Esophagus squamous epithelium (tissue), 4 donors: Measurements from ENCODE around the gene ANKS1B.

Source experiments
- CTCF ChIP-seq, 6 experiments: fragments of 450-650 bp in 4 of 6; fragments of 200-600 bp in 2 of 6; sonication (generic) in 2 of 6; IDR thresholded peaks; one replicate each; pipeline ENCODE4 v1.5.1; 2016 to 2019; ENCODE audit warnings: antibody characterized with exemption in 6 of 6, mild to moderate bottlenecking in 4 of 6, moderate library complexity in 4 of 6
- POLR2A ChIP-seq, 4 donors: fragments of 450-650 bp; IDR thresholded peaks; one replicate each; pipeline ENCODE4 v1.6.1; 2017; ENCODE audit warnings: antibody characterized with exemption in 4 of 4, mild to moderate bottlenecking in 4 of 4, moderate library complexity in 3 of 4

- TF ChIP-seq CTCF (IDR thresholded peaks at IDR 0.05) (no peak), POLR2A (IDR thresholded peaks at IDR 0.05) (no peak)
These were observed 5.3 kb downstream of the ANKS1B start for GRCh38 chr12:99979471-99979870.
